Head of caudate nucleus (tissue), 42 donors: ENCODE data around the gene ADAMTS2.

Experiments used
- DNase-seq, 42 donors: peaks; one replicate each; pipeline versions ENCODE4 v3.0.0 to v3.0.0-alpha.2; 2020 to 2021; ENCODE audit warnings: mixed read lengths in 7 of 42
- intact Hi-C: fragments of 100-400 bp; cut with DNase I; formaldehyde crosslinking; loops from one replicate; pipeline ENCODE4 v1.15.0; 2022

ADAMTS2 gene

GRCh38 chr5:179160584-179160983 is 184.7 kb downstream of the ADAMTS2 start:
- DNase-seq: no peak
- intact Hi-C loops: loop anchor here (10.0 kb wide), 1 partner anchor 104 kb away; no protein-coding TSS in a partner anchor

- intact Hi-C loops: no loop called here
- DNase-seq: peak in 1 of 42 donors; percentile 21
These were observed 186.7 kb downstream of the ADAMTS2 start for GRCh38 chr5:179158556-179158955.

- peak in 1 of 42 donors; percentile 24 for DNase-seq
These were observed 190.0 kb downstream of the ADAMTS2 start for GRCh38 chr5:179154991-179155955.

GRCh38 chr5:179154346-179154990 is 190.8 kb downstream of the ADAMTS2 start:
- peak in 1 of 42 donors; percentile 8 for DNase-seq

More at GRCh38 chr5:179154991-179155955, 190.0 kb downstream of the ADAMTS2 start:
- intact Hi-C loops: no loop called here

GRCh38 chr5:179153921-179154345 is 191.3 kb downstream of the ADAMTS2 start:
- peak in 1 of 42 donors; percentile 2 for DNase-seq
- intact Hi-C loops: no loop called here

More at GRCh38 chr5:179154346-179154990, 190.8 kb downstream of the ADAMTS2 start:
- intact Hi-C loops: no loop called here

- intact Hi-C loops: no loop called here
- peak in 1 of 42 donors; percentile 17 for DNase-seq
These were observed 191.8 kb downstream of the ADAMTS2 start for GRCh38 chr5:179153341-179153901.

- intact Hi-C loops: no loop called here
- DNase-seq: peak in 1 of 42 donors; percentile 16
These were observed 192.3 kb downstream of the ADAMTS2 start for GRCh38 chr5:179152941-179153340.

- intact Hi-C loops: no loop called here
- no peak for DNase-seq
These were observed 192.9 kb downstream of the ADAMTS2 start for GRCh38 chr5:179152144-179152895.

- intact Hi-C loops: no loop called here
- DNase-seq: no peak
These were observed 193.8 kb downstream of the ADAMTS2 start for GRCh38 chr5:179151286-179152118.

- DNase-seq: peak in 1 of 42 donors; percentile 0
- intact Hi-C loops: no loop called here
These were observed 195.2 kb downstream of the ADAMTS2 start for GRCh38 chr5:179150011-179150410.

GRCh38 chr5:179149278-179149677 is 196.0 kb downstream of the ADAMTS2 start:
- no peak for DNase-seq
- intact Hi-C loops: no loop called here

GRCh38 chr5:179148703-179149170 is 196.5 kb downstream of the ADAMTS2 start:
- intact Hi-C loops: no loop called here
- DNase-seq: no peak

GRCh38 chr5:179147991-179148702 is 197.1 kb downstream of the ADAMTS2 start:
- intact Hi-C loops: no loop called here
- DNase-seq: no peak

- intact Hi-C loops: no loop called here
- no peak for DNase-seq
These were observed 199.0 kb downstream of the ADAMTS2 start for GRCh38 chr5:179146277-179146676.

GRCh38 chr5:179143446-179143845 is 201.8 kb downstream of the ADAMTS2 start:
- intact Hi-C loops: no loop called here
- no peak for DNase-seq

GRCh38 chr5:179142434-179143198 is 202.6 kb downstream of the ADAMTS2 start:
- intact Hi-C loops: no loop called here
- no peak for DNase-seq

- intact Hi-C loops: no loop called here
- no peak for DNase-seq
These were observed 203.4 kb downstream of the ADAMTS2 start for GRCh38 chr5:179141867-179142266.
